Endothelial cell (in vitro differentiated cells): ENCODE results near the gene CETP. TPM values are rescaled to one million over a fixed set of nuclear protein-coding genes. Genes with fewer than 3 reads are reported as not detected.

Experiments
- total RNA-seq: library from RNA; stranded (reverse); fragmentation: NEBNext Ultra II Directional; extraction: Animal tissue kit (Norgen Biotek cat#: 25700); gene quantifications from one replicate; pipeline ENCODE4 v1.2.1, GENCODE V29; 2021; ENCODE audit not compliant: unreplicated experiment

CETP gene
- total RNA-seq, 1 donor from 2014 or later: 7.8 TPM

Other genes starting within 250 kb of the CETP start
- gene NUP93, start 231.8 kb upstream of the CETP start, total RNA-seq: 92.9 TPM
- gene SLC12A3, start 96.7 kb upstream of the CETP start, total RNA-seq: not detected
- gene HERPUD1, start 29.8 kb upstream of the CETP start, total RNA-seq: 60.8 TPM
- gene NLRC5, start 27.6 kb downstream of the CETP start, total RNA-seq: 2.4 TPM
- gene CPNE2, start 130.6 kb downstream of the CETP start, total RNA-seq: 145 TPM
- 84.8 TPM for gene PSME3IP1, start 224.1 kb downstream of the CETP start, total RNA-seq
- 63.0 TPM for gene RSPRY1, start 224.4 kb downstream of the CETP start, total RNA-seq